GM19238 (cell line): ENCODE data around the gene DNMT3A.

ENCODE experiments used
- DNase-seq: peaks from one replicate; pipeline ENCODE4 v3.0.0; 2011; ENCODE audit warnings: low spot score; ENCODE audit not compliant: insufficient read length

DNMT3A gene

GRCh38 chr2:25347205-25347815 lies 5.6 kb upstream of the DNMT3A start:
- DNase-seq: no peak

GRCh38 chr2:25343187-25343825 lies 1.6 kb upstream of the DNMT3A start:
- DNase-seq: no peak

- peak; percentile 91 for DNase-seq
Observed at GRCh38 chr2:25342372-25343186, 854 bp upstream of the DNMT3A start.

- peak; percentile 69 for DNase-seq
Observed at GRCh38 chr2:25341011-25341727, 556 bp downstream of the DNMT3A start.

GRCh38 chr2:25340181-25340921 lies 1.4 kb downstream of the DNMT3A start:
- no peak for DNase-seq

GRCh38 chr2:25339791-25340180 lies 1.9 kb downstream of the DNMT3A start:
- no peak for DNase-seq

GRCh38 chr2:25339211-25339674 lies 2.5 kb downstream of the DNMT3A start:
- no peak for DNase-seq

GRCh38 chr2:25338401-25338800 lies 3.3 kb downstream of the DNMT3A start:
- no peak for DNase-seq

GRCh38 chr2:25337891-25338290 lies 3.8 kb downstream of the DNMT3A start:
- no peak for DNase-seq

- no peak for DNase-seq
Observed at GRCh38 chr2:25337276-25337675, 4.4 kb downstream of the DNMT3A start.

- DNase-seq: no peak
Observed at GRCh38 chr2:25336383-25336841, 5.3 kb downstream of the DNMT3A start.

GRCh38 chr2:25335971-25336370 lies 5.8 kb downstream of the DNMT3A start:
- DNase-seq: no peak

- DNase-seq: no peak
Observed at GRCh38 chr2:25335204-25335603, 6.5 kb downstream of the DNMT3A start.

GRCh38 chr2:25334482-25334881 lies 7.2 kb downstream of the DNMT3A start:
- no peak for DNase-seq

- DNase-seq: no peak
Observed at GRCh38 chr2:25333981-25334380, 7.7 kb downstream of the DNMT3A start.

GRCh38 chr2:25332571-25332970 lies 9.2 kb downstream of the DNMT3A start:
- no peak for DNase-seq

- no peak for DNase-seq
Observed at GRCh38 chr2:25331686-25332365, 9.9 kb downstream of the DNMT3A start.

- DNase-seq: no peak
Observed at GRCh38 chr2:25330937-25331336, 10.8 kb downstream of the DNMT3A start.

GRCh38 chr2:25330273-25330672 lies 11.5 kb downstream of the DNMT3A start:
- no peak for DNase-seq
